Peyer's patch (tissue), 4 donors: ENCODE measurements around the gene ACTL8.

Experiments used
- CTCF ChIP-seq, 6 experiments: fragments of 450-650 bp in 4 of 6; fragments of 200-600 bp in 2 of 6; sonication (generic) in 1 of 6; IDR thresholded peaks; one replicate each; pipeline ENCODE4 v1.5.1; 2017 to 2019; ENCODE audit warnings: antibody characterized with exemption in 6 of 6, mild to moderate bottlenecking in 3 of 6, moderate library complexity in 1 of 6
- POLR2A ChIP-seq, 2 donors: fragments of 450-650 bp; IDR thresholded peaks; one replicate each; pipeline ENCODE4 v1.5.1; 2017; ENCODE audit warnings: antibody characterized with exemption in 2 of 2, mild to moderate bottlenecking in 2 of 2, moderate library complexity in 2 of 2

GRCh38 chr1:17777818-17778217 is 22.7 kb downstream of the ACTL8 start:
- no peak for TF ChIP-seq CTCF (IDR thresholded peaks at IDR 0.05)
- TF ChIP-seq POLR2A (IDR thresholded peaks at IDR 0.05): no peak
